Activated CD4-positive, alpha-beta T cell treated with anti-CD3 and anti-CD28 coated beads, Interleukin-2, amount 10 ng/mL, durations not matched to agents 24 days and 14 days (primary cell): ENCODE measurements around the gene MSH2. TPM values are rescaled to one million over a fixed set of nuclear protein-coding genes. Genes with fewer than 3 reads are reported as not detected.
"Not testable (repeated sequence)": the region's sequence is repeated elsewhere in the genome, so short reads cannot be mapped to it uniquely, and the experiment has no call there.

ENCODE experiments used
- DNase-seq: peaks from one replicate; pipeline ENCODE4 v3.0.0; 2022
- H3K27ac Mint-ChIP-seq: one replicate; pipeline ENCODE4 v1.8.0; 2022; ENCODE audit warnings: mild to moderate bottlenecking, mixed read lengths
- H3K27me3 Mint-ChIP-seq: one replicate; pipeline ENCODE4 v1.8.0; 2022; ENCODE audit warnings: mixed read lengths
- H3K36me3 Mint-ChIP-seq: one replicate; pipeline ENCODE4 v1.8.0; 2022; ENCODE audit warnings: low read depth, mild to moderate bottlenecking, mixed read lengths
- H3K4me1 Mint-ChIP-seq: one replicate; pipeline ENCODE4 v1.8.0; 2021; ENCODE audit warnings: mixed read lengths
- H3K4me3 Mint-ChIP-seq: one replicate; pipeline ENCODE4 v1.8.0; 2022; ENCODE audit warnings: mild to moderate bottlenecking, moderate library complexity, mixed read lengths
- H3K9me3 Mint-ChIP-seq: one replicate; pipeline ENCODE4 v1.8.0; 2021; ENCODE audit warnings: mixed read lengths
- intact Hi-C: fragments of 100-400 bp; cut with micrococcal nuclease; formaldehyde crosslinking; loops from one replicate; pipeline ENCODE4 v1.15.1; 2023
- total RNA-seq: library from RNA; stranded (reverse); gene quantifications from 2 replicates; pipeline ENCODE4 v1.2.3, GENCODE V29; 2022

Gene MSH2
- total RNA-seq, 1 donor from 2014 or later = 79.7 TPM

GRCh38 chr2:47422560-47422959 lies 19.6 kb downstream of the MSH2 start:
- no peaks in the 10 kb centered on the region for H3K9me3 Mint-ChIP-seq
- H3K4me3 Mint-ChIP-seq = no peak overlapping the region
- no peak for DNase-seq
- intact Hi-C loops = no loop called here
- H3K36me3 Mint-ChIP-seq = peaks cover 38% of the 10 kb centered on the region
- no peaks in the 10 kb centered on the region for H3K27me3 Mint-ChIP-seq
- no peak overlapping the region for H3K27ac Mint-ChIP-seq
- no peaks in the 10 kb centered on the region for H3K4me1 Mint-ChIP-seq

GRCh38 chr2:47426786-47427185 lies 23.8 kb downstream of the MSH2 start:
- no peak for DNase-seq
- H3K4me3 Mint-ChIP-seq = no peak overlapping the region
- intact Hi-C loops = no loop called here
- H3K27me3 Mint-ChIP-seq = no peaks in the 10 kb centered on the region
- no peaks in the 10 kb centered on the region for H3K9me3 Mint-ChIP-seq
- H3K27ac Mint-ChIP-seq = no peak overlapping the region
- H3K4me1 Mint-ChIP-seq = no peaks in the 10 kb centered on the region
- peaks cover 37% of the 10 kb centered on the region for H3K36me3 Mint-ChIP-seq

GRCh38 chr2:47429795-47430194 lies 26.8 kb downstream of the MSH2 start:
- no peaks in the 10 kb centered on the region for H3K27me3 Mint-ChIP-seq
- no peaks in the 10 kb centered on the region for H3K9me3 Mint-ChIP-seq
- no peak overlapping the region for H3K4me3 Mint-ChIP-seq
- H3K36me3 Mint-ChIP-seq = peaks cover 38% of the 10 kb centered on the region
- no peak overlapping the region for H3K27ac Mint-ChIP-seq
- no peaks in the 10 kb centered on the region for H3K4me1 Mint-ChIP-seq
- DNase-seq = no peak
- intact Hi-C loops = no loop called here

- H3K27ac Mint-ChIP-seq, H3K9me3 Mint-ChIP-seq, H3K4me1 Mint-ChIP-seq, intact Hi-C loops, H3K27me3 Mint-ChIP-seq, H3K4me3 Mint-ChIP-seq, DNase-seq: not testable (repeated sequence)
- peaks cover 34% of the 10 kb centered on the region for H3K36me3 Mint-ChIP-seq
Measured at GRCh38 chr2:47433006-47433405, 30.1 kb downstream of the MSH2 start.

DNA sequence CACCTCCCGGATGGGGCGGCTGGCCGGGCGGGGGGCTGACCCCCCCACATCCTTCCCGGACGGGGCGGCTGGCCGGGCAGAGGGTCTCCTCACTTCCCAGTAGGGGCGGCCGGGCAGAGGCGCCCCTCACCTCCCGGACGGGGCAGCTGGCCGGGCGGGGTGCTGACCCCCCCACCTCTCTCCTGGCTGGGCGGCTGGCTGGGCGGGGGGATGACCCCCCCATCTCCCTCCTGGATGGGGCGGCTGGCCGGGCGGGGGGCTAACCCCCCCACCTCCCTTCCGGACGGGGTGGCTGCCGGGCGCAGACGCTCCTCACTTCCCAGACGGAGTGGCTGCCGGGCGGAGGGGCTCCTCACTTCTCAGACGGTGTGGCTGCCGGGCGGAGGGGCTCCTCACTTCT lies 30.5 kb downstream of the MSH2 start:
- not testable (repeated sequence) for H3K27me3 Mint-ChIP-seq

DNA sequence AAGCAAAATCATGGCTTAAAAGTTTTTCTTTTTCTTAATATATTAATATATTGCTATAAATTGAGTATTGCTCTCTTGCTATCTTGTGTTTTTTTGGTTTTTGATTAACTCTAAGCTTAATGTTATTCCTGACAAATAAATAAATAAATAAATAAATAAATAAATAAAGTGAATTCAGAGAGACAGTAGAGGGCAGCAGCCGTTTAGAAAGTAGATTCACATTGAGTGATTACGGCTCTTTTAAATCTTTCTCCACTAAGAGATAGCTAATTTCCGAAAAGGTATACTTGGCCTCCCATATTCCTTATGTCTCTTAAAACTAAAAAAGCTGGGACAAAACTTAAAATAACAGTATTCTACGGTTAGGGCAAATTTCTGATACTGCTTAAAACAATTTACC lies 34.3 kb downstream of the MSH2 start:
- Mint-ChIP-seq H3K9me3 (no peaks in the 10 kb centered on the region), H3K36me3 (peaks cover 17% of the 10 kb centered on the region), H3K4me3 (no peak overlapping the region), H3K27me3 (no peaks in the 10 kb centered on the region), H3K4me1 (no peaks in the 10 kb centered on the region), H3K27ac (no peak overlapping the region)
- intact Hi-C loops = no loop called here
- no peak for DNase-seq

More for the DNA sequence above, 30.5 kb downstream of the MSH2 start:
- peaks cover 34% of the 10 kb centered on the region for H3K36me3 Mint-ChIP-seq
- H3K4me1 Mint-ChIP-seq, H3K27ac Mint-ChIP-seq, intact Hi-C loops, H3K9me3 Mint-ChIP-seq, H3K4me3 Mint-ChIP-seq, DNase-seq: not testable (repeated sequence)

DNA sequence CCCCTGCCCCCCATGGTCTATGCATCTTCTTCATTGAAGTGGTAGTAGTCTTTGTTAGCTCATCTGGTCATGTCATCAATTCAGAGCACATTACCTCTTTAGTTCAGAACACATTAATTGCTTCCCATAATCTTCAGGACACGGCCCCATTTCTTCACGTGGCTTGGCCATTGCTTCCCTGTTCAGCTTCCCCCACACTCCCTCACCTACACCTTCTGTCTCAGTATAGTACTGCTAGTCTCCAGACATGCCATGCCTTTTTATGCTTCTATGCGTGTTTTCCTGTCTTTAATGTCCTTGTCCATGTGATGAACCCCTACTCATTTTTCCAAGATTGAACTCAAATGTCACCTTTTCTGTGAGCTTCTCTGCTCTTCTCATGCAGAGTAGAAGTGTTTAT lies 35.1 kb downstream of the MSH2 start:
- Mint-ChIP-seq H3K27me3 (no peaks in the 10 kb centered on the region), H3K4me3 (no peak overlapping the region), H3K36me3 (peaks cover 17% of the 10 kb centered on the region), H3K27ac (no peak overlapping the region), H3K9me3 (no peaks in the 10 kb centered on the region), H3K4me1 (no peaks in the 10 kb centered on the region)
- no peak for DNase-seq
- intact Hi-C loops = no loop called here

GRCh38 chr2:47438783-47439182 lies 35.8 kb downstream of the MSH2 start:
- no peaks in the 10 kb centered on the region for H3K9me3 Mint-ChIP-seq
- H3K4me1 Mint-ChIP-seq = no peaks in the 10 kb centered on the region
- no peak overlapping the region for H3K4me3 Mint-ChIP-seq
- intact Hi-C loops = no loop called here
- peaks cover 17% of the 10 kb centered on the region for H3K36me3 Mint-ChIP-seq
- H3K27me3 Mint-ChIP-seq = no peaks in the 10 kb centered on the region
- DNase-seq = no peak
- no peak overlapping the region for H3K27ac Mint-ChIP-seq

DNA sequence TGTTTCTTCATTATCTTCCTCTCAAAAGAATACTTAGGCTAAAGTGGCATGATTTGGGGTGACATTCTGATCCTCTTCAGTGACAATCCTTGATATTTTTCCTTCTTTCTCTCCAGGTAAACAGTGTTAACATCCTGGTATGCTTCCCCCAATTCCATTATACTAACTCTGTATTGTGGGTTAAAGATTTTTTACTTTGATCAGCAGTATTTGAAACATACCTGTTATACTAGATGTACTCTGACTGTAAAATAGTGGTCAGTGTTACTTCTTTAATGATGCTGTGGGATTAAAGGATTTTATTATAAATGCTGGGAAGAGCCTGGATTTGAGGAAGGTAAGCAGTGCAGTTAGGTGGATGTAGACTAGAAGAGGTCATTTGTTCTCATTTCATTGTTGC lies 48.8 kb downstream of the MSH2 start:
- no peak overlapping the region for H3K27ac Mint-ChIP-seq
- intact Hi-C loops = no loop called here
- peaks cover 42% of the 10 kb centered on the region for H3K36me3 Mint-ChIP-seq
- H3K4me1 Mint-ChIP-seq = no peaks in the 10 kb centered on the region
- no peaks in the 10 kb centered on the region for H3K9me3 Mint-ChIP-seq
- no peaks in the 10 kb centered on the region for H3K27me3 Mint-ChIP-seq
- no peak overlapping the region for H3K4me3 Mint-ChIP-seq
- DNase-seq = no peak

- Mint-ChIP-seq H3K4me3 (no peak overlapping the region), H3K27me3 (no peaks in the 10 kb centered on the region), H3K27ac (no peak overlapping the region), H3K4me1 (no peaks in the 10 kb centered on the region), H3K9me3 (no peaks in the 10 kb centered on the region), H3K36me3 (peaks cover 47% of the 10 kb centered on the region)
- intact Hi-C loops = no loop called here
- no peak for DNase-seq
Measured at GRCh38 chr2:47452761-47453160, 49.8 kb downstream of the MSH2 start.

DNA sequence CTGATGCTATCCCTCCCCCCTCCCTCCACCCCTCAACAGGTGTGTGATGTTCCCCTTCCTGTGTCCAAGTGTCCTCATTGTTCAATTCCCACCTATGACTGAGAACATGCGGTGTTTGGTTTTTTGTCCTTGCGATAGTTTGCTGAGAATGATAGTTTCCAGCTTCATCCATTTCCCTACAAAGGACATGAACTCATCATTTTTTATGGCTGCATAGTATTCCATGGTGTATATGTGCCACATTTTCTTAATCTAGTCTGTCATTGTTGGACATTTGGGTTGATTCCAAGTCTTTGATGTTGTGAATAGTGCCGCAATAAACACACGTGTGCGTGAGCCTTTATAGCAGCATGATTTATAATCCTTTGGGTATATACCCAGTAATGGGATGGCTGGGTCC lies 51.9 kb downstream of the MSH2 start:
- H3K4me1 Mint-ChIP-seq, H3K9me3 Mint-ChIP-seq, H3K27ac Mint-ChIP-seq, DNase-seq, intact Hi-C loops, H3K4me3 Mint-ChIP-seq, H3K27me3 Mint-ChIP-seq: not testable (repeated sequence)
- H3K36me3 Mint-ChIP-seq = peaks cover 39% of the 10 kb centered on the region

DNA sequence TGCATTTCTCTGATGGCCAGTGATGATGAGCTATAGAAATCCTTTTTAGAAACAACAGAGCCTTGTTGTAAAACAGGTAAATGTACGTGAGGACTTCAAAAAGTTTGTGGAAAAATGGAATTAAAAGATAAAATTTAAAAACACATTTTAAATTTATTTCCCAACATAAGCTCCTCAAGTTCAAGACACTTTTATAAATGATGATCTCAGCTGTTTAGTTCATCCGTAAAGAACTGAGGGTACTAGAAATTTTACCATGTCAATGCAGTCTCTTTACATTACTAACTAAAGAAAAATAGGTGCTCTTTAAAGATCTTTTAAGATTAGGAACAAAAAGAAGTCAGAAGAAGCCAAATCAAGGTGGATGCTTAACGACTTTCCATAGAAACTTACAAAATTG lies 52.5 kb downstream of the MSH2 start:
- peaks cover 41% of the 10 kb centered on the region for H3K36me3 Mint-ChIP-seq
- H3K4me1 Mint-ChIP-seq = peaks cover 9% of the 10 kb centered on the region
- DNase-seq = no peak
- H3K4me3 Mint-ChIP-seq = no peak overlapping the region
- peaks cover 3% of the 10 kb centered on the region for H3K9me3 Mint-ChIP-seq
- intact Hi-C loops = no loop called here
- no peak overlapping the region for H3K27ac Mint-ChIP-seq
- H3K27me3 Mint-ChIP-seq = no peaks in the 10 kb centered on the region

DNA sequence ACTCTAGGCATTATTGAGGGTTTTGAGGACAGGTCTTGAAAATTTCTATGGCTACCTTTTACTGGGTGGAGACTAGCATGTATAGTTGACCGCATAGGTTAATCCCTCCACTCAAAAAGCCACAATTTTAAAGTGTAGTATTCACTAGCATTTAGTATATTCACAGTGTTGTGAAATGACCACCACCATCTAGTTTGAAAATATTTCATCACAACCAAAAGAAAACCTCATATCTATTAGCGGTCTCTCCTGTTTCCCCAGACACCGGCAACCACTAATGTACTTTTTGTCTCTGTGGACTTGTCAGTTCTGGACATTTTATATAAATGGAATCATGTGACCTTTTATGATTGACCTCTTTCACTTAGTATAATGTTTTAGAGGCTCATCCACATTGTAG lies 53.9 kb downstream of the MSH2 start:
- H3K4me3 Mint-ChIP-seq = no peak overlapping the region
- H3K36me3 Mint-ChIP-seq = peaks cover 39% of the 10 kb centered on the region
- H3K27ac Mint-ChIP-seq = no peak overlapping the region

DNA sequence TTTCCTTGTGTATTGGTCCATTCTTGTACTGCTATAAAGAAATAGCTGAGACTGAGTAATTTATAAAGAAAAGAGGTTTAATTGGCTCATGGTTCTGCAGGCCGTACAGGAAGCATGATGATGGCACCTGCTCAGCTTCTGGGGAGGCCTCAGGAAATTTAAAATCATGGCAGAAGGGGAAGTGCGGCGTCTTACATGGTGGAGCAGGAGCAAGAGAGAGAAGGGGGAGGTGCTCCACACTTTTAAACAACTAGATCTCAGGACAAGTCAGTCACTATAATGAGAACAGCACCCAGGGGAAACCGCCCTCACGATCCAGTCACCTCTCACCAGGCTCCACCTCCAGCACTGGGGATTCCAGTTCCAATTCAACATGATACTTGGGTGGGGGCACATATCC lies 54.3 kb downstream of the MSH2 start:
- H3K27ac Mint-ChIP-seq = no peak overlapping the region
- intact Hi-C loops = no loop called here
- peaks cover 40% of the 10 kb centered on the region for H3K36me3 Mint-ChIP-seq
- H3K4me3 Mint-ChIP-seq = no peak overlapping the region
- peaks cover 3% of the 10 kb centered on the region for H3K9me3 Mint-ChIP-seq
- H3K4me1 Mint-ChIP-seq = peaks cover 9% of the 10 kb centered on the region
- H3K27me3 Mint-ChIP-seq = no peaks in the 10 kb centered on the region
- no peak for DNase-seq

More for the DNA sequence above, 53.9 kb downstream of the MSH2 start:
- Mint-ChIP-seq H3K9me3 (peaks cover 3% of the 10 kb centered on the region), H3K27me3 (no peaks in the 10 kb centered on the region), H3K4me1 (peaks cover 9% of the 10 kb centered on the region)
- intact Hi-C loops = no loop called here
- DNase-seq = no peak

DNA sequence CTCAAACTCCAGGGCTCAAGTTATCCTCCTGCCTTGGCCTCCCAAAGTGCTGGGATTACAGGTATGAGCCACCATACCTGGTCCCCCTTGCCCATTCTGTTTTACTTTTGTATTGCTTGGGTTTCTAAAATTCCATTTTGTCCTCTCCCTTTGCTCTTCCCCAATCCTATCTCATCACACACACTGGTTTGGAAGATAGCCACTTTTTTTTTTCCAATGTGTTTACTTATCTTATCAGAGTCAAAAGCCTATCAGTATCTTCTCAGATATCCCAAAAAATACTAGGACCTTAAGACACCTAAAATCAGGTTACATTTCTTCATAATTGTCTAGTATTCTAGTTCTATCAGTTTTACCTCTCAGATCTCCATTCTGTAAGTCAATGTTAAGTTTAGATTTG lies 56.1 kb downstream of the MSH2 start:
- peaks cover 3% of the 10 kb centered on the region for H3K9me3 Mint-ChIP-seq
- no peak overlapping the region for H3K4me3 Mint-ChIP-seq
- intact Hi-C loops = no loop called here
- peaks cover 9% of the 10 kb centered on the region for H3K4me1 Mint-ChIP-seq
- H3K27ac Mint-ChIP-seq = peak overlapping the region; percentile 16
- peaks cover 46% of the 10 kb centered on the region for H3K36me3 Mint-ChIP-seq
- no peak for DNase-seq
- H3K27me3 Mint-ChIP-seq = no peaks in the 10 kb centered on the region
